Measurements from ENCODE around the gene TCF4.

DNA sequence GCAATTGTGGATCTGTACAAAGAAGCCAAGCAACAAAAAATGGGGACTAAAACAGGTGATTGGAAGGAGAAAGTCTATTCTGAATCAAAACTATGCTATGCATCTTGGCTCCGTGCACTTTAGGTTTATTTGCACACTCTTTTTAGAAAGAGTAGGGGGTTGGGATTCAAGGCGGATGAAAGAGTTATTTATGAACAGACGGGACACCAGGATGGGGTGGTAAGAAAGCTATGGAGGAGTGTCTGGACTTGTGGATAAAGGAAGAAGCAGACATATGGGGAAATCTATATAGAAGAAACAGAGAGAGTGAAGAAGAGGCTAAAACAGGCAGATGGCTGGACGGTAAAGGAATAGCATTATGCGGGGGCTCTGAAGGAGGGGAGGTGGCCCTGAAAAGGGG is 57.8 kb downstream of the TCF4 start:
- TF ChIP-seq TEAD4 (IDR thresholded peaks at IDR 0.05; ENCODE audit: borderline replicate concordance, insufficient read depth) (no peak), PBX3 (IDR thresholded peaks at IDR 0.05) (no peak), EZH2phosphoT487 (IDR thresholded peaks at IDR 0.05; ENCODE audit: borderline replicate concordance, low read depth) (no peak), CHD2 (IDR thresholded peaks at IDR 0.05; ENCODE audit: low read length, partially characterized antibody) (no peak), GABPA (IDR thresholded peaks at IDR 0.05; ENCODE audit: low read depth) (no peak), RAD21 (IDR thresholded peaks at IDR 0.05; ENCODE audit: low read length) (no peak), SMC3 (IDR thresholded peaks at IDR 0.05; ENCODE audit: low read depth, low read length) (no peak), EP300 (IDR thresholded peaks at IDR 0.05; ENCODE audit: borderline replicate concordance in 1 of 2, low read depth in 1 of 2, low read length in 1 of 2) (no peak), NFIC (IDR thresholded peaks at IDR 0.05; ENCODE audit: borderline replicate concordance) (no peak), SIN3A (IDR thresholded peaks at IDR 0.05; ENCODE audit: borderline replicate concordance, low read depth, low read length) (no peak), ZBTB33 (IDR thresholded peaks at IDR 0.05; ENCODE audit: borderline replicate concordance, low read depth) (no peak)
- TF ChIP-seq, protein P1, sequence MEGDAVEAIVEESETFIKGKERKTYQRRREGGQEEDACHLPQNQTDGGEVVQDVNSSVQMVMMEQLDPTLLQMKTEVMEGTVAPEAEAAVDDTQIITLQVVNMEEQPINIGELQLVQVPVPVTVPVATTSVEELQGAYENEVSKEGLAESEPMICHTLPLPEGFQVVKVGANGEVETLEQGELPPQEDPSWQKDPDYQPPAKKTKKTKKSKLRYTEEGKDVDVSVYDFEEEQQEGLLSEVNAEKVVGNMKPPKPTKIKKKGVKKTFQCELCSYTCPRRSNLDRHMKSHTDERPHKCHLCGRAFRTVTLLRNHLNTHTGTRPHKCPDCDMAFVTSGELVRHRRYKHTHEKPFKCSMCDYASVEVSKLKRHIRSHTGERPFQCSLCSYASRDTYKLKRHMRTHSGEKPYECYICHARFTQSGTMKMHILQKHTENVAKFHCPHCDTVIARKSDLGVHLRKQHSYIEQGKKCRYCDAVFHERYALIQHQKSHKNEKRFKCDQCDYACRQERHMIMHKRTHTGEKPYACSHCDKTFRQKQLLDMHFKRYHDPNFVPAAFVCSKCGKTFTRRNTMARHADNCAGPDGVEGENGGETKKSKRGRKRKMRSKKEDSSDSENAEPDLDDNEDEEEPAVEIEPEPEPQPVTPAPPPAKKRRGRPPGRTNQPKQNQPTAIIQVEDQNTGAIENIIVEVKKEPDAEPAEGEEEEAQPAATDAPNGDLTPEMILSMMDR (IDR thresholded peaks at IDR 0.05): no peak
- TF ChIP-seq, protein P2, sequence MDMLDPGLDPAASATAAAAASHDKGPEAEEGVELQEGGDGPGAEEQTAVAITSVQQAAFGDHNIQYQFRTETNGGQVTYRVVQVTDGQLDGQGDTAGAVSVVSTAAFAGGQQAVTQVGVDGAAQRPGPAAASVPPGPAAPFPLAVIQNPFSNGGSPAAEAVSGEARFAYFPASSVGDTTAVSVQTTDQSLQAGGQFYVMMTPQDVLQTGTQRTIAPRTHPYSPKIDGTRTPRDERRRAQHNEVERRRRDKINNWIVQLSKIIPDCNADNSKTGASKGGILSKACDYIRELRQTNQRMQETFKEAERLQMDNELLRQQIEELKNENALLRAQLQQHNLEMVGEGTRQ (IDR thresholded peaks at IDR 0.05; ENCODE audit: borderline replicate concordance, low read depth, low read length): no peak
